ENCODE data around the gene TRPM5.
"Not testable (repeated sequence)": the region's sequence is repeated elsewhere in the genome, so short reads cannot be mapped to it uniquely, and the experiment has no call there.

Gene TRPM5

GRCh38 chr11:2443881-2444820 is at the start of gene TRPM5:
Gene TRPM5 (minus strand): TSS chr11:2444514. CDS start chr11:2423036, 21,478 bp downstream.
- DNase-seq: peak; percentile 28

DNA sequence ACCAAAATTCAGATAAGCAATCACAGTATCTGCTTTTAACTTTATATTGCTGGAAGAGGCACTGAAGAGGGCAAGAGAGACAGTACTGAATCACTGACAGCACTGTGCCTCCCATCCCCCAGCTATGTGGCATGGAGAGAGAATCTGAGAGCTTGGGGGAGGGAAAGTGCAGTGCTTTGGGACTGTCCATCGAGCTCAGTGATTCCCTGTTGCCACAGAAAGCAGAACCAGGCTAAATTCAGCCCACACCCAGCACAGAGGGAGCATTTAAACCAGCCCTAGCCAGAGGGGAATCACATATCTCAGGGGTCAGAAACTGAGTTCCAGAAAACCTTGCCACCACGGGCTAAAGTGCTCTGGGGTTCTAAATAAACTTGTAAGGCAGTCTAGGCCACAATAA is 44.8 kb upstream of the TRPM5 start:
- no peak for DNase-seq

GRCh38 chr11:2488004-2488403 is 43.7 kb upstream of the TRPM5 start:
- DNase-seq: no peak

DNA sequence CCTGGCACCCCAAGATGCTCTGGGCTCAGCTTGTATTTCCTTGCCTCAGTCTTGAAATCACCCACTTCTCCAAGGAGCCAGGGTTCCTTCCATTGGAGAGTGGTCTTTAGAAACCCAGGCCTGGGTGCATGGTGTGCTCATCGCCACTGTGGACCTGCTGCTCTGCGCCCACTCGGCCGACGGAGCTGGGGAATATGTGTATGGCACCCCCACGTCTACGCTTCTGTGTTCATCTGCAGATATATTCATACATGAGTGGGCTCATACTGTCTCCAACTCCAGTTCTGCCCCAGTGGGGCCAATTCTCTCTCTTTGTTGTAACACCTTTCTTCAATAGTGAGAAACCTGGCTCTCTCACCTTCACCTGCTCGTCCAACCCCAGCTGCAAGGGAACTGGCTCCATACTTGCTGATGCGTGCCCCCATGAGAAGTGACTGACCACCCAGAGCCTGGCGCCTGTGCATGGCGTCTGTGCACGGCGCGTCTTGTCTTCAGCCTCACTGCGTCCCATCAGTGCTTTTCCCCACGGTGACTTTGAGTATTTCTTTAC is 40.3 kb upstream of the TRPM5 start:
- DNase-seq: no peak

- DNase-seq: no peak
Observed at GRCh38 chr11:2483426-2483825, 39.1 kb upstream of the TRPM5 start.

DNA sequence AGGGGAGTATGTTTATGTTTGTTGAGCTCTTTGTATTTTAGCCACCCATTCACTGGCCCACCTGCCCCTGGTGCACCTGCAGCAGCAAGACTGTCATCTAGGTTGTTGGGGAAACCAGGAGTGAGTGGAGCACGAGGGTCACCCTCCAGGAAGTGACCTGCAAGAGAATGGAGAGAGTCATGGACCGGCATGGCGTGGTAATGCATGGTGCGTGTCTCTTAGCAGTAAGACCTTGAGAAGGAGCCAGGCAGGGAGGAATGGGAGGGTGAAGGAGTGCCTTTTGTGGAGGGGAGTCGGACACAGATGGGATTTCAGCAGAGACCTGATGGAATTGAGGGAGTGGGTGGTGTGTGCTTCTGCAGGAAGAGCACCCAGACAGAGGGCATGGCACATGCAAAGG is 38.4 kb upstream of the TRPM5 start:
- DNase-seq: no peak

DNA sequence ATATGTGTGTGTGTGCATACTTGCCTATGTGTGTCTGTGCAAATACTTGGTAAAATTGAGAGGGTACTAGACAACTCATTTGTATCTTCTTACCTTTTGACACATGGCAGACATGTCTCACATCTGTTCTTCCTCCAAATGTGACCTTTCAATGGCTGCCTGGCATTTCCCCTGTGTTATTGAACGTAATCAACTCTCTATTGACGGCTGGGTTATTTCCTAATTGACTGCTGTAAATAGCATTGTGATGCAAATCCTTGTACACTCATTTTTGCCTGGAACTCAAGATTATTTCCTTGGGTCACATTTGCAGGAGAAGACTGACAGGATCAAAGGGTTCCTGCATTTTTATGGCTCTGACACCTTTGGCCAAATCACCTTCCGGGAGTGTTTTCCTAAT is 37.9 kb upstream of the TRPM5 start:
- no peak for DNase-seq

DNA sequence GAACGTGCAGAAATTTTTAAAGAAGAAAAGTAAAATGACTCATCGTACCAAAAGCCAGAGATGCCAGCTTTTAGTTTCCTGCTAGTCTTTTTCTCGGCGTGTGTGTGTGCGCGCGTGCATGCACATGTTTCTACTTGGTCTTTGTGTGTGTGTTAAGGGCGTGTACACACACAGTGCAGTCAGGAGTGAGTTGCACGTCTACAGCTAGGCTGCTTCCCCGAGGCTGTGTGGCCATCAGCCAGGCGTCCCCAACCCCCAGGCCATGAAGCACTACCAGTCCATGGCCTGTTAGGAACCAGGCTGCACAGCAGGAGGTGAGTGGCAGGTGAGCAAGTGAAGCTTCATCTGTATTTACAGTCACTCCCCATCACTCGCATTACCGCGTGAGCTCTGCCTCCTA is 36.9 kb upstream of the TRPM5 start:
- DNase-seq: no peak

DNA sequence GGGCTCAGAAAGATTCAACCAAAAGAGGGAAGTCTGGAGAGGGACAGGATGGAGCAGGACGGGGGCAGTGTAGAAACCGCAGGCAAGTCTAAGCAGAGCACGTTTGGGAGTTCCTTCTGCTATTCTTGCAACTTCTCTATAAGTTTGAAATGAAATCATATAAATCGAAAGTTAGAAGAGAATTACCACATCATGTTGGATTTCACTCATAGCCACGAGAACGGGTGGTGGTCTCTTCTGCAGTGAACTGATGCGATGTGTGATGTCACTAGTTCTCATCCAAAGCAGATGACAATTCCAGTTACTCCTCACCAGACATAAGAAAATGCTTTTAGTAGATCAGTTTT is 36.5 kb upstream of the TRPM5 start:
- DNase-seq: peak; percentile 2

GRCh38 chr11:2480067-2480873 is 36.0 kb upstream of the TRPM5 start:
- DNase-seq: not testable (repeated sequence)

DNA sequence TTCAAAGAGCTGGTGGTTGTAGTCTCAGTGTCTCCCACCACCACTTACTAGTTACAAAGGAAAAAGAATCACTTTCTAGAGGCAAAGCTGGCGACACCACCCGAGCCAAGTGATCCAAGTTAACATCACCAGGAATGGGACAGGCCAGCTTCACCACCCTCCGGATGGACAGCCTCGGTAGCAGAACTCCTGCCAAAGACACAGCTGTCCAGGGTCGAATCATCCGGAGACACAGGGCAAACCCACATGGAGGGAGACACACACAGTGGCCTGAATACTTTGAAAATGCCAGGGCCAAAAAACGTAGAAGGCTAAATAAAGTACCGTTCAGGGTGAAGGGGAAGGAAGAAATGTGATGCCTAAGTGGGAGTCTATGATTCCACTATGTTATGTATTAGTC is 33.6 kb upstream of the TRPM5 start:
- DNase-seq: no peak

DNA sequence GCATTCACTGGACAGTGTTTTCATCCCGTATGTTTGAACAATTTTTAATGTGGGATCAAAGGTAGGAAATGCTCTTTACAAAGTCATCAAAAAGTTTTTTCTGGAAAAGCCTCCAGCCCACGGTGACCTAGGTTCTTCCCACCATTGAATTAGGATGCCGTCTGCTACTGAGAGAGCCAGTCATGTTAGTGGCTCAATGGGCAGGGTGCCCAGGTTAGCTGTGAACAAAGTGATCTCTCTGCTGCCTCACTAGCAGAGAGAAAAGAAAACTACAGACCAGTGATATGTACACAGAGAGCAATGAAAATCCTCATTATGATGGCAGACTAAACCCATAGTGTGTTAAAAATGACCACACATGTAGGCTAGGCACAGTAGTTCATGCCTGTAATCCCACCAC is 32.9 kb upstream of the TRPM5 start:
- DNase-seq: no peak

GRCh38 chr11:2475136-2475918 is 31.0 kb upstream of the TRPM5 start:
- DNase-seq: no peak

GRCh38 chr11:2474059-2474901 is 30.0 kb upstream of the TRPM5 start:
- no peak for DNase-seq

- DNase-seq: no peak
Observed at GRCh38 chr11:2473361-2474058, 29.2 kb upstream of the TRPM5 start.

- DNase-seq: no peak
Observed at GRCh38 chr11:2472428-2473186, 28.3 kb upstream of the TRPM5 start.

DNA sequence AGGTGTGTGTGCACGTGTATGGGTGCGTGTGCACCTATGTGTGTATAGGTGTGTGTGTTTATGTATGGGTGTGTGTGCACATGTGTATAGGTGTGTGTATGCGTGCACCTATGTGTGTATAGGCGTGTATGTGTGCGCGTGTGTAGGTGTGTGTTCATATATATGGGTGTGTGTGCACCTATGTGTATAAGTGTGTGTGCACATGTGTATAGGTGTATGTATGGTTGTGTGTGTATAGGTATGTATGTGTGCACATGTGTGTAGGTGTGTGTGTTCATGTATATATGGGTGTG is 27.4 kb upstream of the TRPM5 start:
- DNase-seq: no peak

DNA sequence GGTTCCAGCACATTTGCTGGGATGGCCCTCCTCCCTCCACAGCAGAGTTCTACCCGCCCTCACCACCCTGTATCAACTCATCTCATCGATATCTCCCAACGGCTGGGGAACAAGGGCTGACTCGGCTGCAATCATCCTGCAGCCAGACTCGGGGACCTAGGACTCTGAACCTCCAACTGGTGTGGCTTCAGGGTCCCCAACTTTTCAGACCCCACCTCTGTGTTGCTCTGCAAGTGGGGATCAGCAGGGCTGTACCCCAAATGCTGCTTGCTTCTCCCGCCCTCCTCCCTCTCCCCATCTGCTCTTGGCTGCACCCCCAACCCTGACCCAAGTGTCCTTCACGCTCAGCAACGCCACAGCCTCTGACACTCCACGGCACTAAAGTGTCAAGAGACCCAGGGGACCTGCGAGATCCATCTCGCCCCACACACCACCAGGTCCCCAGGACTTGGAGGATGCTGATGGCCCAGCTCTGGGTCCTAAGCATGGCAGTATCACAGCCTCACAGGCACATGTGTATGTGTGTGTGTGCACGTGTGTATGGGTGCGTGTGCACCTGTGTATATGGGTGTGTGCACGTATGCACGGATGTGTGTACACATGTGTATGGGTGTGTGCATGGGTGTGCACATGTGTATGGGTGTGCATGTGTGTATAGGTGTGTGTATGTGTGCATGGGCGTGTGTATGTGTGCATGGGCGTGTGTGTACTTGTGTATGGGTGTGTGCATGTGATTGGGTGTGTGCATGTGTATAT is 26.9 kb upstream of the TRPM5 start:
- DNase-seq: no peak

GRCh38 chr11:2470495-2470894 is 26.2 kb upstream of the TRPM5 start:
- DNase-seq: no peak
